Epithelial cell of proximal tubule (primary cell): ENCODE results near the gene RIN3. TPM values are rescaled to one million over a fixed set of nuclear protein-coding genes. Genes with fewer than 3 reads are reported as not detected.

Experiments used
- DNase-seq: peaks from one replicate; pipeline ENCODE4 v3.0.0-alpha.2; 2011; ENCODE audit warnings: low read depth
- H3K4me3 ChIP-seq: 2 replicates; pipeline ENCODE4 v1.5.1; 2011; ENCODE audit warnings: low read depth, mild to moderate bottlenecking, low read length
- total RNA-seq: library from RNA; depleted of rRNA; stranded (reverse); fragments of >200 nt; gene quantifications from 2 replicates; pipeline ENCODE4 v1.2.3, GENCODE V29; 2015
- TF ChIP-seq, protein P1 (sequence below): conservative IDR thresholded peaks from 2 replicates; pipeline ENCODE4 v1.5.1; 2012; ENCODE audit warnings: low read depth, mild to moderate bottlenecking, low read length

The RIN3 gene
- total RNA-seq, 1 donor from 2014 or later, result 7.4 TPM

- TF ChIP-seq, protein P1, sequence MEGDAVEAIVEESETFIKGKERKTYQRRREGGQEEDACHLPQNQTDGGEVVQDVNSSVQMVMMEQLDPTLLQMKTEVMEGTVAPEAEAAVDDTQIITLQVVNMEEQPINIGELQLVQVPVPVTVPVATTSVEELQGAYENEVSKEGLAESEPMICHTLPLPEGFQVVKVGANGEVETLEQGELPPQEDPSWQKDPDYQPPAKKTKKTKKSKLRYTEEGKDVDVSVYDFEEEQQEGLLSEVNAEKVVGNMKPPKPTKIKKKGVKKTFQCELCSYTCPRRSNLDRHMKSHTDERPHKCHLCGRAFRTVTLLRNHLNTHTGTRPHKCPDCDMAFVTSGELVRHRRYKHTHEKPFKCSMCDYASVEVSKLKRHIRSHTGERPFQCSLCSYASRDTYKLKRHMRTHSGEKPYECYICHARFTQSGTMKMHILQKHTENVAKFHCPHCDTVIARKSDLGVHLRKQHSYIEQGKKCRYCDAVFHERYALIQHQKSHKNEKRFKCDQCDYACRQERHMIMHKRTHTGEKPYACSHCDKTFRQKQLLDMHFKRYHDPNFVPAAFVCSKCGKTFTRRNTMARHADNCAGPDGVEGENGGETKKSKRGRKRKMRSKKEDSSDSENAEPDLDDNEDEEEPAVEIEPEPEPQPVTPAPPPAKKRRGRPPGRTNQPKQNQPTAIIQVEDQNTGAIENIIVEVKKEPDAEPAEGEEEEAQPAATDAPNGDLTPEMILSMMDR, result no peak
- no peak for DNase-seq
- no peak overlapping the region for H3K4me3 ChIP-seq
These were observed 63.8 kb downstream of the RIN3 start for GRCh38 chr14:92577321-92577742.

DNA sequence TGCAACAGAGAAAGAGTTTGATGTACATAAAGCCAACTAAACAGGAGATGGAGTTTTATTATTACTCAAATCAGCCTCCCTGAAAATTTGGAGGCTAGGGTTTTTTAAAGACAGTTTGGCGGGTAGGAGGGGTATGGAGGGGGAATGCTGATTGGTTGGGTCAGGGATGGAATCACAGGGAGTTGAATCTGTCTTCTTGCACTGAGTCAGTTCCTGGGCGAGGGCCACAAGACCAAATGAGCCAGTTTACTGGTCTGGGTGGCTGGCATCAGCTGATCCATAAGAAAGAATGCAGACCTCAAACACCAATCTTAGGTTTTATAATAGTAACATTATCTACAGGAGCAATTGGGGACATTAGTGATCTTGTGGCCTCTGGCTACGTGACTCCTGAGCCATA is 64.9 kb downstream of the RIN3 start:
- H3K4me3 ChIP-seq, result no peak overlapping the region
- TF ChIP-seq, protein P1, result no peak
- DNase-seq, result no peak

- TF ChIP-seq, protein P1, result no peak
- no peak overlapping the region for H3K4me3 ChIP-seq
- DNase-seq, result no peak
These were observed 65.8 kb downstream of the RIN3 start for GRCh38 chr14:92579244-92579936.

DNA sequence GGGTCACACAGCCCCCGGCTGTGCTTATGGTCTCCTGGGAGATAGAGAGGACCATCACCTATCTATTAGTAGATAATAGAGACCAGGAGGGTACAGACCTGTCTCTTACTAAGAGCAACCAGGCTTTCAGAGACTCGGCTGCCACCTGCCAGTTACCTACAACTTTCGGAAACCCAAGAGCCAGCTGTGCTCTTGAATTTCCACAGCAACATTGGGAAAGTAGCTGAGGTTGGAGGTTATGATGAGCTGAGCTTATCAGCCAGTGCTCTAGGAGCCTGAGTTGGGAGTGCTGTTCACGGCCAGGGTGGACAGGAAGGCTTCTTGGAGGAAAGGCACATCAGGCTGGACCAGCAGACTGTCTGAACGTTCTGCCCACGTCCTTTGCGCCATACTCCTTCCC is 67.6 kb downstream of the RIN3 start:
- no peak for DNase-seq
- TF ChIP-seq, protein P1, result no peak

DNA sequence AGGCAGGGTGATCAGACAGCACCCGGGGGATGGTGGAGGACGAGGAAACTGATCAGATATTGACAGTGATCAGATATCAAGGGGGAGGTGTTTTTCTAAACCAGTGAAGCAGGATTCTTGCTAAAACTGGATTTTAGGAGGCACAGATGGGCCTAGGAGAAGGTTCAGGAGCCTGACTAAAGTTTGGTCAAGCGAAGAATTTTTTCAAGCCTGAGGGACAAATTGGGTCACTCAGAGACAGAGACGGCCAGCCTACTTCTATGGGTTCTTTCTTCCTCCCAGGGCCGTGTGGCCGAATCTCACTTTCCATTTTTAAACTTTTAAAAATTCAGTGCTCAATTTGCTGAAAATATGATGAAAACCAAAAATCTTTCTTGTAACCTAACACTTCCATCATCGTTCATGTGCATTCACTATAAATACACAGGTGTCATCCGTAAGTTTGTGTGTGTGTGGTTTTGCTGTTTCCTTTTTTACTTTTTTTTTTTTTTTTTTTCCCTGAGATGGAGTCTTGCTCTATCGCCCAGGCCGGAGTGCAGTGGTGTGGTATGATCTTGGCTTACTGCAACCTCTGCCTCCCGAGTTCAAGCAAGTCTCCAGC is 68.5 kb downstream of the RIN3 start:
- TF ChIP-seq, protein P1, result no peak
- H3K4me3 ChIP-seq, result no peak overlapping the region
- no peak for DNase-seq

More for the DNA sequence above, 67.6 kb downstream of the RIN3 start:
- no peak overlapping the region for H3K4me3 ChIP-seq

- DNase-seq, result no peak
- H3K4me3 ChIP-seq, result no peak overlapping the region
- TF ChIP-seq, protein P1, result no peak
These were observed 69.3 kb downstream of the RIN3 start for GRCh38 chr14:92582706-92583452.
